DND-41 (cell line): ENCODE measurements around the gene PLEKHA4.
"Not testable (repeated sequence)": the region's sequence is repeated elsewhere in the genome, so short reads cannot be mapped to it uniquely, and the experiment has no call there.

Experiments used
- ATAC-seq: fragments of 200-7000 bp; cut with Tn5 transposase; 3 replicates; pipeline ENCODE4 v1.9.1; 2021; ENCODE audit warnings: low read depth; ENCODE audit not compliant: insufficient read depth
- DNase-seq: peaks from one replicate; pipeline ENCODE4 v3.0.0-alpha.2; 2020
- H2AFZ ChIP-seq: 2 replicates; pipeline ENCODE4 v1.6.0; 2012; ENCODE audit warnings: low read depth, low read length
- H3K27ac ChIP-seq: 2 replicates; pipeline ENCODE4 v1.5.1; 2012; ENCODE audit warnings: low read length, inconsistent platforms
- H3K27me3 ChIP-seq: fragments of 200-600 bp; sonication (generic); 2 replicates; pipeline ENCODE4 v1.6.0; 2012; ENCODE audit warnings: low read length, mild to moderate bottlenecking, inconsistent platforms; ENCODE audit not compliant: insufficient read depth, poor library complexity
- H3K36me3 ChIP-seq: 2 replicates; pipeline ENCODE4 v1.5.1; 2012; ENCODE audit warnings: low read length, inconsistent platforms; ENCODE audit not compliant: insufficient read depth
- H3K4me1 ChIP-seq: 2 replicates; pipeline ENCODE4 v1.5.1; 2012; ENCODE audit warnings: mild to moderate bottlenecking, low read length; ENCODE audit not compliant: insufficient read depth
- H3K4me2 ChIP-seq: 2 replicates; pipeline ENCODE4 v1.6.0; 2012; ENCODE audit warnings: mild to moderate bottlenecking, moderate library complexity, low read length, inconsistent platforms; ENCODE audit not compliant: insufficient read depth
- H3K4me3 ChIP-seq, 2 experiments: fragments of 200-600 bp in 1 of 2; shearing (Covaris generic) in 1 of 2; 2 replicates each; pipeline ENCODE4 v1.5.1; 2012 to 2016; ENCODE audit warnings: inconsistent platforms in 2 of 2, low read length in 2 of 2, mild to moderate bottlenecking in 2 of 2, low read depth in 1 of 2, moderate library complexity in 1 of 2
- H3K79me2 ChIP-seq: 2 replicates; pipeline ENCODE4 v1.6.0; 2012; ENCODE audit warnings: low read length, inconsistent platforms; ENCODE audit not compliant: insufficient read depth
- H3K9ac ChIP-seq: 2 replicates; pipeline ENCODE4 v1.6.0; 2012; ENCODE audit warnings: low read depth, mild to moderate bottlenecking, inconsistent platforms, low read length, moderate library complexity
- H3K9me3 ChIP-seq: 2 replicates; pipeline ENCODE4 v1.5.1; 2012; ENCODE audit warnings: low read length, moderate library complexity, mild to moderate bottlenecking, inconsistent platforms; ENCODE audit not compliant: insufficient read depth, severe bottlenecking
- H4K20me1 ChIP-seq: 2 replicates; pipeline ENCODE4 v1.6.0; 2012; ENCODE audit warnings: low read length; ENCODE audit not compliant: insufficient read depth
- EZH2 ChIP-seq: IDR thresholded peaks from 3 replicates; pipeline ENCODE4 v1.6.1; 2012; ENCODE audit warnings: borderline replicate concordance, low read depth, mild to moderate bottlenecking, moderate library complexity, low read length, inconsistent platforms; ENCODE audit not compliant: severe bottlenecking
- TF ChIP-seq, protein P1 (sequence below): IDR thresholded peaks from 2 replicates; pipeline ENCODE4 v1.5.1; 2012; ENCODE audit warnings: borderline replicate concordance, low read length, moderate library complexity, mild to moderate bottlenecking; ENCODE audit not compliant: poor library complexity, severe bottlenecking; ENCODE audit errors: extremely low read depth

PLEKHA4 gene

DNA sequence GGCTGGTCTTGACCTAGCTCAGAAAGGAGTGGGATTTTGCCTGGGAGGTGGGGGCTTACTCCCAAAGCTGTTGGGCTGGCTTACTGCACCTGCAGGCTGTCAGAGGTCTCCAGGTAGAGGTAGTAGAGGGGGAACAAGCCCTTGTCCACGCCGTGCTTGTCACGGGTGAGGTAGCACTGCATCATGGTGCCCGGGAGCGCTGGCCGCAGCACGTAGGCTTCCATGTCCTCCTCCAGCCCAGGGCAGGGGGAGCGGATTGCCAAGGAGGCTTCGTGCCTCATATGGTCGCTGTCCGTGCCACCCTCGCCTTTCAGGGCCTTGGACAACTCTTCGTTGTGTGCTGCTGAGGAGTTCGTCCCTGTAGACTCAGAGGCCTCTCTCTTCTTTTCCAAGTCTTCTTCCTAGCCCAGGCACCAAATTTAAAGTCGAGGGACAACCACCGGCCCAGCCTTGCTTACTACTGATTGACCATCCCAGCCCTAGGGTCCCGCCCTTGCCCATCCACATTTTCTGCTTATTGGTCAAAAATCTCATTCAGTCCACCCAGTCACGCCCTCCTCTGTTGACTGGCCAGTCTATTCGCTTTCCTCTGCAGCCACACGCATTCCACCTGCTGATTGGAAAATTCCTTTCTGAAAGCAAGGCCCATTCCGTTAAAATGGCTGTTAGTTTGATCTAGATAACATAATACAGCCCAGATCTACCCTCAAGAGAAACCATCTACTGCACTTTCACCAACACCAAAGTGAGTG, 19.6 kb upstream of the PLEKHA4 start:
- Histone ChIP-seq H3K4me1 (no peaks in the 10 kb centered on the region), H3K9me3 (no peaks in the 10 kb centered on the region), H3K79me2 (no peaks in the 10 kb centered on the region), H3K4me3 (no peak overlapping the region), H3K4me2 (no peak overlapping the region), H3K36me3 (no peaks in the 10 kb centered on the region), H4K20me1 (no peaks in the 10 kb centered on the region), H3K27ac (no peak overlapping the region), H2AFZ (no peak overlapping the region), H3K27me3 (no peaks in the 10 kb centered on the region), H3K9ac (no peak overlapping the region)
- no peak for TF ChIP-seq EZH2
- TF ChIP-seq, protein P1, sequence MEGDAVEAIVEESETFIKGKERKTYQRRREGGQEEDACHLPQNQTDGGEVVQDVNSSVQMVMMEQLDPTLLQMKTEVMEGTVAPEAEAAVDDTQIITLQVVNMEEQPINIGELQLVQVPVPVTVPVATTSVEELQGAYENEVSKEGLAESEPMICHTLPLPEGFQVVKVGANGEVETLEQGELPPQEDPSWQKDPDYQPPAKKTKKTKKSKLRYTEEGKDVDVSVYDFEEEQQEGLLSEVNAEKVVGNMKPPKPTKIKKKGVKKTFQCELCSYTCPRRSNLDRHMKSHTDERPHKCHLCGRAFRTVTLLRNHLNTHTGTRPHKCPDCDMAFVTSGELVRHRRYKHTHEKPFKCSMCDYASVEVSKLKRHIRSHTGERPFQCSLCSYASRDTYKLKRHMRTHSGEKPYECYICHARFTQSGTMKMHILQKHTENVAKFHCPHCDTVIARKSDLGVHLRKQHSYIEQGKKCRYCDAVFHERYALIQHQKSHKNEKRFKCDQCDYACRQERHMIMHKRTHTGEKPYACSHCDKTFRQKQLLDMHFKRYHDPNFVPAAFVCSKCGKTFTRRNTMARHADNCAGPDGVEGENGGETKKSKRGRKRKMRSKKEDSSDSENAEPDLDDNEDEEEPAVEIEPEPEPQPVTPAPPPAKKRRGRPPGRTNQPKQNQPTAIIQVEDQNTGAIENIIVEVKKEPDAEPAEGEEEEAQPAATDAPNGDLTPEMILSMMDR = no peak
- no peak for ATAC-seq
- no peak for DNase-seq

DNA sequence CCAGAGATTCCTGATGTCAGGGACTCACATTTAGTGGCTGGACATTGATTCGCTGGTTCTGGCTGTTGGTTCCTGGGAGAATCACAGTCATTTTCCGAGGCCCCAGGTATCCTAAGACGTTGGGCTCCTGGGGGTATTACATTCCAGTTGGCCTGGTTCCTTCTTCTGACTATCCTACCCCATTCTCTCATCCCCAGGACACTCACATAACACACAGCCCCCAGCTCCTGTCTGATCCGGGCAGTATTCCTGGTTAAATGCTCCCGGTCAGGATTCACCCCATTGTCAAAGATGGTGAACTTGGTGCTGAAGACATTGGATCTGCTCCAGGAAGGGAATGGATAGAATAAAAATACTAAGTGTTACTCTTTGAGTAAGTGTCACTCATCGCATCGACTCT, 15.3 kb upstream of the PLEKHA4 start:
- Histone ChIP-seq H3K79me2 (no peaks in the 10 kb centered on the region), H3K27me3 (no peaks in the 10 kb centered on the region), H4K20me1 (no peaks in the 10 kb centered on the region), H3K9me3 (no peaks in the 10 kb centered on the region), H3K4me3 (no peak overlapping the region), H3K36me3 (no peaks in the 10 kb centered on the region), H2AFZ (no peak overlapping the region), H3K9ac (no peak overlapping the region), H3K4me2 (no peak overlapping the region), H3K27ac (no peak overlapping the region), H3K4me1 (no peaks in the 10 kb centered on the region)
- no peak for ATAC-seq
- TF ChIP-seq, protein P1 = no peak
- TF ChIP-seq EZH2 = no peak
- no peak for DNase-seq

DNA sequence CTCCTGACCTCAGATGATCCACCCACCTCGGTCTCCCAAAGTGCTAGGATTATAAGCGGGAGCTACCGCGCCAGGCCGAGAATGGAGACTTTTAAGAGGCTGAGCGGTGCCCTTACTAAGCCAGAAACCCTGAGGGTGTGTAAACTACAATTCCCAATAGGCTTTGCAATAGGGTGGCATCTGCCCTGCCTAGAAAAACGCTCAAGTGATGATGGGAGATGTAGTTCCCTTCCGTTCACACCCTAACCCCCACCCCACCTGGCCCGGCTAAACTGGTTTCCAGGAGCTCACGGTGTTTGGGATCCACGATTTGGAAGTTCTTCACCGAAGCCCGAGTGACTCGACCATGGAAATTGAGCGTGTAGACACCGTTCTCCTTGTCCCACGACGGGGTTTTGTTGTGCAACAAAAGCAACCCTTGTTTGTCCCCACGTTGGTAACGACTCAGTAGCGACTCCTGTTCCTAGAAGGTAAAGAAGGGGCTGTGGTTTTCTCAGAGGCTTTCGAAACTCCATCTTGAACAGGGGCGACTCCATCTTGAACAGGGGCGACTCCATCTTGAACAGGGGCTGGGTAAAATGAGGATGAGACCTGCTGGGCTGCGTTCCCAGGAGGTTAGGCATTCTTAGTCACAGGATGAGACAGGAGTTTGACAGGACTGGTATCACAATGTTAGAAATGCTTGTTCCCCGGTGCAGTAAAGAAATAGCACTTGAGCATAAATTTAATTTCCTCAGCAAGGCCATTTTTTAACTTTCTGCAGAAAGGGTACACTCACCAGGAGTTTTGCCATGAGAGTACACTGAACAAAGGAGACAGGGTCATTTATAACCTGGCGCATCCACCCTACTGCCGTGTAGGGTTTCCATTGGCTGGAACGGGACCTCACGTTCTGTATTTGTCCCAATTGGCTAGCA, 13.6 kb upstream of the PLEKHA4 start:
- peak; percentile 87 for ATAC-seq
- no peaks in the 10 kb centered on the region for H3K36me3 ChIP-seq
- H3K27ac ChIP-seq = no peak overlapping the region
- DNase-seq = peak; percentile 36
- H2AFZ ChIP-seq = peak overlapping the region; percentile 42; the same call in 1 of the 2 replicates
- no peak for TF ChIP-seq EZH2
- TF ChIP-seq, protein P1 = no peak
- no peak overlapping the region for H3K9ac ChIP-seq
- H3K4me3 ChIP-seq = no peak overlapping the region
- no peaks in the 10 kb centered on the region for H3K4me1 ChIP-seq
- no peaks in the 10 kb centered on the region for H3K9me3 ChIP-seq
- no peak overlapping the region for H3K4me2 ChIP-seq
- no peaks in the 10 kb centered on the region for H3K79me2 ChIP-seq
- no peaks in the 10 kb centered on the region for H3K27me3 ChIP-seq
- H4K20me1 ChIP-seq = no peaks in the 10 kb centered on the region

DNA sequence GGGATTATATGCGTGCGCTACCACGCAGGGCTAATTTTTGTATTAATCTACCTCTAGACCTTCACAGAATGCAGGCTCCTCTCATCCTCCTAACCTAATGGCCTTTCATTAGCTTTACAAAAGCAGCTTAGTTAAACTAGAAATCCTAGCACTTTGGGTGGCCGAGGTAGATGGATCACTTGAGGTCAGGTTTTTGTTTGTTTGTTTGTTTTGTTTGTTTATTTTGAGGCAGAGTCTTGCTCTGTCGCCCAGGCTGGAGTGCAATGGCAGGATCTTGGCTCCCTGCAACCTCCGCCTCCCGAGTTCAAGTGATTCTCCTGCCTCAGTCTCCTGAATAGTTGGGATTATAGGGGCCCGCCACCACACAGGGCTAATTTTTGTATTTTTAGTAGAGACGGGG, 11.3 kb upstream of the PLEKHA4 start:
- Histone ChIP-seq H3K36me3 (peaks cover 19% of the 10 kb centered on the region), H3K4me1 (peaks cover 10% of the 10 kb centered on the region)
- not testable (repeated sequence) for DNase-seq, H4K20me1 ChIP-seq, H3K4me3 ChIP-seq, H3K9ac ChIP-seq, H3K27me3 ChIP-seq, H3K4me2 ChIP-seq, H3K79me2 ChIP-seq, H3K27ac ChIP-seq, ATAC-seq, H2AFZ ChIP-seq, H3K9me3 ChIP-seq
